KMS-11 (cell line): ENCODE measurements around the gene MAML2.

Experiments
- H2AFZ ChIP-seq: fragments of 200-600 bp; sonication (generic); 2 replicates; pipeline ENCODE4 v1.6.1; 2016; ENCODE audit warnings: antibody characterized with exemption, mixed run types, low read depth
- H3K27ac ChIP-seq: fragments of 200-600 bp; sonication (generic); 2 replicates; pipeline ENCODE4 v1.6.1; 2016; ENCODE audit warnings: mild to moderate bottlenecking, mixed run types
- H3K27me3 ChIP-seq: fragments of 200-600 bp; sonication (generic); 2 replicates; pipeline ENCODE4 v1.6.1; 2017; ENCODE audit warnings: mild to moderate bottlenecking, low read depth, mixed run types, moderate library complexity; ENCODE audit not compliant: insufficient read depth
- H3K36me3 ChIP-seq: fragments of 200-600 bp; sonication (generic); 2 replicates; pipeline ENCODE4 v1.6.1; 2017; ENCODE audit warnings: mild to moderate bottlenecking, mixed run types; ENCODE audit not compliant: insufficient read depth
- H3K4me1 ChIP-seq: fragments of 200-600 bp; sonication (generic); 2 replicates; pipeline ENCODE4 v1.6.1; 2016; ENCODE audit warnings: mild to moderate bottlenecking, low read depth, mixed run types; ENCODE audit not compliant: poor library complexity, severe bottlenecking
- H3K4me2 ChIP-seq: fragments of 200-600 bp; sonication (generic); 2 replicates; pipeline ENCODE4 v1.7.0; 2016; ENCODE audit warnings: mild to moderate bottlenecking, mixed run types
- H3K4me3 ChIP-seq: fragments of 200-600 bp; sonication (generic); IDR thresholded peaks from 2 replicates; pipeline ENCODE4 v1.6.1; 2017; ENCODE audit warnings: low read depth, low read length, mixed read lengths; ENCODE audit not compliant: insufficient read depth
- H3K79me2 ChIP-seq: fragments of 200-600 bp; sonication (generic); 2 replicates; pipeline ENCODE4 v1.6.1; 2016; ENCODE audit warnings: low read depth, mixed run types; ENCODE audit not compliant: insufficient read depth
- H3K9ac ChIP-seq: fragments of 200-600 bp; sonication (generic); 2 replicates; pipeline ENCODE4 v1.6.1; 2016; ENCODE audit warnings: mild to moderate bottlenecking, mixed run types
- H4K20me1 ChIP-seq: fragments of 200-600 bp; sonication (generic); 2 replicates; pipeline ENCODE4 v1.6.1; 2016; ENCODE audit warnings: mild to moderate bottlenecking, mixed run types; ENCODE audit not compliant: insufficient read depth
- TF ChIP-seq, protein P1 (sequence below): fragments of 200-600 bp; sonication (generic); conservative IDR thresholded peaks from 2 replicates; pipeline ENCODE4 v1.6.1; 2017; ENCODE audit warnings: low read depth, mild to moderate bottlenecking, antibody characterized with exemption, low read length, moderate library complexity, mixed read lengths

Gene MAML2

DNA sequence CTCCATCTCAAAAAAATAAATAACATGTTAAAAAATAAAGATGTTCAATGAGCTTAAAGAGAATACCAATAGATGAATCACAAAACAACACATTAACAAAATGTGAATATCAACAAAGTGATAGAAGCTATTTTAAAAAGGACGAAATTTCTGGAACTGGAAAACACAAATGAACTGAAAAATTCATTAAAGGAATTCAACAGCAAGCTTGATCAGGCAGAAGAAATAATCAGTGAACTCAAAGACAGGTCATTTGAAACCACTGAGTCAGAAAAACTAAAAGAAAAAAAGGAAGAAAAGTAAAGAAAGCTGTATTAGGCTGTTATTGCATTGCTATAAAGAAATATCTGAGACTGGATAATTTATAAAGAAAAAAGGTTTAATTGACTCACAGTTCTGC is 412.0 kb downstream of the MAML2 start:
- no peaks in the 10 kb centered on the region for H3K27me3 ChIP-seq
- H3K4me3 ChIP-seq: no peak overlapping the region
- TF ChIP-seq, protein P1, sequence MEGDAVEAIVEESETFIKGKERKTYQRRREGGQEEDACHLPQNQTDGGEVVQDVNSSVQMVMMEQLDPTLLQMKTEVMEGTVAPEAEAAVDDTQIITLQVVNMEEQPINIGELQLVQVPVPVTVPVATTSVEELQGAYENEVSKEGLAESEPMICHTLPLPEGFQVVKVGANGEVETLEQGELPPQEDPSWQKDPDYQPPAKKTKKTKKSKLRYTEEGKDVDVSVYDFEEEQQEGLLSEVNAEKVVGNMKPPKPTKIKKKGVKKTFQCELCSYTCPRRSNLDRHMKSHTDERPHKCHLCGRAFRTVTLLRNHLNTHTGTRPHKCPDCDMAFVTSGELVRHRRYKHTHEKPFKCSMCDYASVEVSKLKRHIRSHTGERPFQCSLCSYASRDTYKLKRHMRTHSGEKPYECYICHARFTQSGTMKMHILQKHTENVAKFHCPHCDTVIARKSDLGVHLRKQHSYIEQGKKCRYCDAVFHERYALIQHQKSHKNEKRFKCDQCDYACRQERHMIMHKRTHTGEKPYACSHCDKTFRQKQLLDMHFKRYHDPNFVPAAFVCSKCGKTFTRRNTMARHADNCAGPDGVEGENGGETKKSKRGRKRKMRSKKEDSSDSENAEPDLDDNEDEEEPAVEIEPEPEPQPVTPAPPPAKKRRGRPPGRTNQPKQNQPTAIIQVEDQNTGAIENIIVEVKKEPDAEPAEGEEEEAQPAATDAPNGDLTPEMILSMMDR: no peak
- H4K20me1 ChIP-seq: no peaks in the 10 kb centered on the region
- no peaks in the 10 kb centered on the region for H3K4me1 ChIP-seq
- H3K27ac ChIP-seq: no peak overlapping the region
- H3K79me2 ChIP-seq: no peaks in the 10 kb centered on the region
- H3K4me2 ChIP-seq: no peak overlapping the region
- H2AFZ ChIP-seq: no peak overlapping the region
- H3K36me3 ChIP-seq: no peaks in the 10 kb centered on the region
- H3K9ac ChIP-seq: no peak overlapping the region

DNA sequence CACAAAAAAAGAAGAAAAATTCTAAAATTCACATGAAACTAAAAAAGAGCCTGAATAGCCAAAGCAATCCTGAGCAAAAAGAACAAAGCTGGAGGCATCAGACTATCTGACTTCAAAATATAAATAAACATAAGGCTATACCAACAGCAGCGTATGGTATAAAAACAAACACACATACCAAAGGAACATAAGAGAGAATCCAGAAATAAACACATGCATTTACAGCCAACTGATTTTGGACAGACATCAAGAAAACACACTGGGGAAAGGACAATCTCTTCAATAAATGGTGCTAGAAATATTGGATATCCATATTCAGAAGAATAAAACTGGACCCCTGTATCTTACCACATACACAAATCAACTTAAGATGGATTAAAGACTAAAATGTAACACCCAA is 416.3 kb downstream of the MAML2 start:
- H3K4me1 ChIP-seq: no peaks in the 10 kb centered on the region
- TF ChIP-seq, protein P1: no peak
- H3K79me2 ChIP-seq: no peaks in the 10 kb centered on the region
- no peak overlapping the region for H3K4me3 ChIP-seq
- H3K36me3 ChIP-seq: no peaks in the 10 kb centered on the region
- H3K4me2 ChIP-seq: no peak overlapping the region
- no peaks in the 10 kb centered on the region for H3K27me3 ChIP-seq
- H4K20me1 ChIP-seq: no peaks in the 10 kb centered on the region
- H3K27ac ChIP-seq: no peak overlapping the region
- no peak overlapping the region for H2AFZ ChIP-seq
- no peak overlapping the region for H3K9ac ChIP-seq
